GM23248 (cell line): ENCODE results near the gene SUN5. TPM values are rescaled to one million over a fixed set of nuclear protein-coding genes. Genes with fewer than 3 reads are reported as not detected.

Experiments
- DNase-seq: peaks from one replicate; pipeline ENCODE4 v3.0.0-alpha.2; 2015
- H2AFZ ChIP-seq: fragments of 200-600 bp; sonication (generic); 2 replicates; pipeline ENCODE4 v1.6.1; 2016; ENCODE audit warnings: antibody characterized with exemption
- H3F3A ChIP-seq: fragments of 200-600 bp; sonication (generic); 2 replicates; pipeline ENCODE4 v1.6.1; 2016; ENCODE audit warnings: mild to moderate bottlenecking, antibody characterized with exemption, mixed run types; ENCODE audit not compliant: insufficient read depth
- H3K27ac ChIP-seq: fragments of 200-600 bp; sonication (generic); 2 replicates; pipeline ENCODE4 v1.5.1; 2016; ENCODE audit warnings: mild to moderate bottlenecking
- H3K27me3 ChIP-seq: fragments of 200-600 bp; sonication (generic); replicated peaks from 2 replicates; pipeline ENCODE4 v1.6.1; 2016; ENCODE audit warnings: mild to moderate bottlenecking; ENCODE audit not compliant: insufficient read depth
- H3K36me3 ChIP-seq: fragments of 200-600 bp; sonication (generic); 2 replicates; pipeline ENCODE4 v1.6.1; 2016; ENCODE audit warnings: low read depth, mild to moderate bottlenecking
- H3K4me1 ChIP-seq: fragments of 200-600 bp; sonication (generic); 2 replicates; pipeline ENCODE4 v1.6.1; 2016; ENCODE audit warnings: mild to moderate bottlenecking; ENCODE audit not compliant: insufficient read depth
- H3K4me2 ChIP-seq: fragments of 200-600 bp; sonication (generic); one replicate; pipeline ENCODE4 v1.6.1; 2016; ENCODE audit warnings: mild to moderate bottlenecking; ENCODE audit not compliant: unreplicated experiment
- H3K4me3 ChIP-seq: fragments of 200-600 bp; sonication (generic); 2 replicates; pipeline ENCODE4 v1.5.1; 2016; ENCODE audit warnings: mild to moderate bottlenecking
- H3K79me2 ChIP-seq: fragments of 200-600 bp; sonication (generic); 2 replicates; pipeline ENCODE4 v1.6.1; 2016; ENCODE audit warnings: mild to moderate bottlenecking; ENCODE audit not compliant: insufficient read depth
- H3K9ac ChIP-seq: fragments of 200-600 bp; sonication (generic); 2 replicates; pipeline ENCODE4 v1.6.1; 2016; ENCODE audit warnings: mild to moderate bottlenecking
- H3K9me2 ChIP-seq: fragments of 200-600 bp; sonication (generic); 2 replicates; pipeline ENCODE4 v1.6.1; 2016; ENCODE audit warnings: mixed run types, mild to moderate bottlenecking, moderate library complexity; ENCODE audit not compliant: insufficient read depth
- H3K9me3 ChIP-seq: fragments of 200-600 bp; sonication (generic); one replicate; pipeline ENCODE4 v1.6.1; 2017; ENCODE audit warnings: low read depth
- H4K20me1 ChIP-seq: fragments of 200-600 bp; sonication (generic); 2 replicates; pipeline ENCODE4 v1.6.0; 2016; ENCODE audit not compliant: insufficient read depth
- EZH2 ChIP-seq: fragments of 200-600 bp; sonication (generic); IDR thresholded peaks from 2 replicates; pipeline ENCODE4 v1.6.1; 2018; ENCODE audit warnings: antibody characterized with exemption, mild to moderate bottlenecking; ENCODE audit not compliant: insufficient read depth, poor library complexity, severe bottlenecking
- EZH2phosphoT487 ChIP-seq: fragments of 200-600 bp; sonication (generic); IDR thresholded peaks from 2 replicates; pipeline ENCODE4 v1.6.1; 2018; ENCODE audit warnings: antibody characterized with exemption, moderate library complexity, mild to moderate bottlenecking, low read depth; ENCODE audit not compliant: insufficient read depth
- WGBS, 2 experiments: methylation state at CpG; one replicate each; pipeline ENCODE4 v1.1.6; 2015 to 2017; ENCODE audit warnings: low lambda C conversion rate in 2 of 2, low coverage in 1 of 2; ENCODE audit errors: missing lambda C conversion rate in 2 of 2; 5-methylcytosine and 5-hydroxymethylcytosine counted together
- in situ Hi-C: fragments of 300-500 bp; cut with MboI; formaldehyde crosslinking; loops from 2 replicates; pipeline ENCODE4 v1.15.0; 2020
- polyA plus RNA-seq: library from polyadenylated mRNA; unstranded; fragments of >200 nt; fragmentation: Nextera tagmentation; extraction: Ambion mirVana; gene quantifications from 2 replicates; pipeline ENCODE4 v1.2.1, GENCODE V29; 2016
- total RNA-seq: library from RNA; depleted of rRNA; stranded (reverse); fragments of >200 nt; shearing (Covaris generic); gene quantifications from 2 replicates; pipeline ENCODE4 v1.2.3, GENCODE V29; 2014

SUN5 gene
- total and polyA plus RNA-seq, 2 experiments from 2014 or later = not detected

- no peak overlapping the region for H3K4me3 ChIP-seq
- in situ Hi-C loops = no loop called here
- TF ChIP-seq EZH2 (no peak), EZH2phosphoT487 (no peak)
Measured at GRCh38 chr20:32990426-32990825, 13.8 kb downstream of the SUN5 start.

DNA sequence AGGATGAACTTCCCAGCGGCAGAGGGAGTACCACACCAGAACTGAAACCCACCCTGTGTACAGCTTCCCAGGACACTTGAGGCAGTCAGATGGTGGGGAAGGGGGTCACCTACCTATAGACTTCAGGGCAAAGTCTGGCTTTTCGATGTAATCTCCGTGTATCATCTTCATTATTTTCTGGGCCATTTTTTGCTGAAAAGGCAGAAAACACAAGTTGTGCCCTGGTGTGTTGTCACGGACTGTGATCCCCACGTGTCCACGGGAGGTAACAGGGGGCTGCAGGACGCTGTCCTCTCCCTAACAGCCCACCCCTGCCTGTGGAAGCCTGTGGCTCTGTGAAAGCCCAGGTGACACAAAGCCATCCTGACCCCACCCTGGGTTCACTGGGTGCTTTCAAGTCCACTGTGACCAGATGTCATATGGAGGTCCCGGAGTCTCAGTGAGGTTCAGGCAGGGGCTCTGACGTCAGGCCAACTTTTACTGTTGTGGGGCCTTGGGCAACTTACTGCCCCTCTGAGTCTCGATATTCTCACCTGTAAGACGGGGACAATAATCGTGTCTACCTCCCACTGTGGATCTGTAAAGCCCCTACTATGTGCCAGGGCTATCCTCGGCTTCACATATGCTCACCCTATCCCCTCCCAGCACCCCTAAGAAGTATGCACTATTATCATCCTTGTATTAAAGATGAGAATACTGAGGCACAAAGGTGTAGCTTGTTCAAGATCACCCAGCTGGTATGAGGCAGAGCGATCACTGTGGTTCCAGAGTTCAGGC is 14.5 kb downstream of the SUN5 start:
- DNase-seq = no peak
- in situ Hi-C loops = no loop called here
- H3K9ac ChIP-seq = no peak overlapping the region

More at GRCh38 chr20:32990426-32990825, 13.8 kb downstream of the SUN5 start:
- Histone ChIP-seq H3K36me3 (no peaks in the 10 kb centered on the region), H4K20me1 (no peaks in the 10 kb centered on the region), H3K4me2 (no peak overlapping the region), H3K4me1 (no peaks in the 10 kb centered on the region), H3K9me3 (no peaks in the 10 kb centered on the region), H3K9me2 (no peaks in the 10 kb centered on the region), H3K27ac (no peak overlapping the region), H3K27me3 (peaks cover 31% of the 10 kb centered on the region), H2AFZ (no peak overlapping the region), H3K79me2 (no peaks in the 10 kb centered on the region), H3K9ac (no peak overlapping the region), H3F3A (no peaks in the 10 kb centered on the region)
- WGBS, 2 experiments = 2 to 10% methylated on average over 3 of the region's 3 CpGs
- no peak for DNase-seq

GRCh38 chr20:32988008-32988407 is 16.2 kb downstream of the SUN5 start:
- no peaks in the 10 kb centered on the region for H3K4me1 ChIP-seq
- in situ Hi-C loops = no loop called here
- no peak overlapping the region for H3K27ac ChIP-seq
- DNase-seq = no peak
- peaks cover 22% of the 10 kb centered on the region for H3K27me3 ChIP-seq
- no peaks in the 10 kb centered on the region for H3K9me3 ChIP-seq
- H2AFZ ChIP-seq = no peak overlapping the region
- H3K4me2 ChIP-seq = no peak overlapping the region
- no peaks in the 10 kb centered on the region for H3K79me2 ChIP-seq
- WGBS, 2 experiments = 61 to 72% methylated on average over 16 of the region's 16 CpGs
- H4K20me1 ChIP-seq = no peaks in the 10 kb centered on the region
- no peak for TF ChIP-seq EZH2phosphoT487
- no peak for TF ChIP-seq EZH2
- H3K9me2 ChIP-seq = no peaks in the 10 kb centered on the region
- no peaks in the 10 kb centered on the region for H3F3A ChIP-seq
- H3K4me3 ChIP-seq = no peak overlapping the region
- H3K9ac ChIP-seq = no peak overlapping the region
- no peaks in the 10 kb centered on the region for H3K36me3 ChIP-seq

More for the DNA sequence above, 14.5 kb downstream of the SUN5 start:
- Histone ChIP-seq H3K79me2 (no peaks in the 10 kb centered on the region), H4K20me1 (no peaks in the 10 kb centered on the region), H3K27ac (no peak overlapping the region), H2AFZ (no peak overlapping the region), H3K4me1 (no peaks in the 10 kb centered on the region), H3K9me2 (no peaks in the 10 kb centered on the region), H3K36me3 (no peaks in the 10 kb centered on the region), H3K27me3 (peaks cover 29% of the 10 kb centered on the region), H3K4me2 (no peak overlapping the region), H3K4me3 (no peak overlapping the region), H3K9me3 (no peaks in the 10 kb centered on the region), H3F3A (no peaks in the 10 kb centered on the region)
- TF ChIP-seq EZH2phosphoT487 = no peak
- TF ChIP-seq EZH2 = no peak
- WGBS, 2 experiments = 48 to 53% methylated on average over 14 of the region's 14 CpGs

- Histone ChIP-seq H3K9me3 (no peaks in the 10 kb centered on the region), H3K4me3 (no peak overlapping the region), H3K9ac (no peak overlapping the region), H3F3A (no peaks in the 10 kb centered on the region), H4K20me1 (no peaks in the 10 kb centered on the region), H3K4me1 (no peaks in the 10 kb centered on the region), H3K9me2 (no peaks in the 10 kb centered on the region), H3K4me2 (no peak overlapping the region), H3K27me3 (peaks cover 17% of the 10 kb centered on the region), H3K27ac (no peak overlapping the region), H2AFZ (no peak overlapping the region), H3K36me3 (no peaks in the 10 kb centered on the region), H3K79me2 (no peaks in the 10 kb centered on the region)
- in situ Hi-C loops = no loop called here
- WGBS, 2 experiments = 30 to 41% methylated on average over 5 to 11 of the region's 11 CpGs
- no peak for TF ChIP-seq EZH2phosphoT487
- no peak for TF ChIP-seq EZH2
- no peak for DNase-seq
Measured at GRCh38 chr20:32987044-32987825, 17.0 kb downstream of the SUN5 start.
